ENCODE results near the gene NPHS1.
"Not testable (repeated sequence)": the region's sequence is repeated elsewhere in the genome, so short reads cannot be mapped to it uniquely, and the experiment has no call there.

Gene NPHS1

GRCh38 chr19:35816262-35816661 lies 36.0 kb downstream of the NPHS1 start:
- H3K36me3 Mint-ChIP-seq, result no peaks in the 10 kb centered on the region
- no peak for ATAC-seq
- peaks cover 54% of the 10 kb centered on the region for H3K27me3 Mint-ChIP-seq
- no peak overlapping the region for H3K27ac Mint-ChIP-seq
- H3K4me1 Mint-ChIP-seq, result no peaks in the 10 kb centered on the region
- H3K9me3 Mint-ChIP-seq, result no peaks in the 10 kb centered on the region
- H3K4me3 Mint-ChIP-seq, result no peak overlapping the region

- Mint-ChIP-seq H3K4me1 (no peaks in the 10 kb centered on the region), H3K27ac (no peak overlapping the region), H3K27me3 (peaks cover 67% of the 10 kb centered on the region), H3K4me3 (no peak overlapping the region), H3K9me3 (no peaks in the 10 kb centered on the region), H3K36me3 (no peaks in the 10 kb centered on the region)
- no peak for ATAC-seq
Measured at GRCh38 chr19:35813043-35813890, 39.0 kb downstream of the NPHS1 start.

GRCh38 chr19:35812220-35813042 lies 39.9 kb downstream of the NPHS1 start, which contains the start of gene PRODH2:
Gene PRODH2, minus strand, starts transcription at chr19:35812845. Its CDS starts 40 bp downstream, at chr19:35812805.
- no peak within 1 kb of the TSS for H3K4me3 Mint-ChIP-seq
- H3K4me1 Mint-ChIP-seq, result no peaks in the 10 kb centered on the region
- H3K36me3 Mint-ChIP-seq, result no peaks in the 10 kb centered on the region
- peak; percentile 27 for ATAC-seq
- H3K27ac Mint-ChIP-seq, result no peak within 1 kb of the TSS
- H3K9me3 Mint-ChIP-seq, result no peaks in the 10 kb centered on the region
- H3K27me3 Mint-ChIP-seq, result peaks cover 67% of the 10 kb centered on the region

- no peaks in the 10 kb centered on the region for H3K36me3 Mint-ChIP-seq
- no peaks in the 10 kb centered on the region for H3K9me3 Mint-ChIP-seq
- H3K4me1 Mint-ChIP-seq, result no peaks in the 10 kb centered on the region
- H3K27ac Mint-ChIP-seq, result no peak overlapping the region
- H3K4me3 Mint-ChIP-seq, result no peak overlapping the region
- ATAC-seq, result peak; percentile 51
- peaks cover 60% of the 10 kb centered on the region for H3K27me3 Mint-ChIP-seq
Measured at GRCh38 chr19:35811317-35812219, 40.7 kb downstream of the NPHS1 start.

GRCh38 chr19:35807633-35808032 lies 44.7 kb downstream of the NPHS1 start:
- Mint-ChIP-seq H3K4me3 (no peak overlapping the region), H3K9me3 (no peaks in the 10 kb centered on the region), H3K36me3 (no peaks in the 10 kb centered on the region), H3K27ac (no peak overlapping the region), H3K27me3 (peaks cover 46% of the 10 kb centered on the region), H3K4me1 (peaks cover 11% of the 10 kb centered on the region)
- no peak for ATAC-seq

- Mint-ChIP-seq H3K27me3 (peaks cover 35% of the 10 kb centered on the region), H3K4me3 (no peak overlapping the region), H3K27ac (no peak overlapping the region), H3K9me3 (no peaks in the 10 kb centered on the region), H3K36me3 (no peaks in the 10 kb centered on the region), H3K4me1 (peaks cover 11% of the 10 kb centered on the region)
- peak; percentile 22 for ATAC-seq
Measured at GRCh38 chr19:35806597-35806996, 45.7 kb downstream of the NPHS1 start.

- no peak overlapping the region for H3K27ac Mint-ChIP-seq
- no peaks in the 10 kb centered on the region for H3K36me3 Mint-ChIP-seq
- H3K4me1 Mint-ChIP-seq, result peaks cover 11% of the 10 kb centered on the region
- H3K4me3 Mint-ChIP-seq, result no peak overlapping the region
- no peak for ATAC-seq
- H3K27me3 Mint-ChIP-seq, result peaks cover 25% of the 10 kb centered on the region
- H3K9me3 Mint-ChIP-seq, result no peaks in the 10 kb centered on the region
Measured at GRCh38 chr19:35805526-35806102, 46.7 kb downstream of the NPHS1 start.

GRCh38 chr19:35801828-35802227 lies 50.5 kb downstream of the NPHS1 start:
- Mint-ChIP-seq H3K4me3 (no peak overlapping the region), H3K36me3 (no peaks in the 10 kb centered on the region), H3K4me1 (peaks cover 11% of the 10 kb centered on the region), H3K27ac (no peak overlapping the region), H3K9me3 (no peaks in the 10 kb centered on the region), H3K27me3 (peaks cover 34% of the 10 kb centered on the region)
- ATAC-seq, result no peak

- Mint-ChIP-seq H3K4me1 (no peaks in the 10 kb centered on the region), H3K36me3 (no peaks in the 10 kb centered on the region), H3K27me3 (peaks cover 61% of the 10 kb centered on the region), H3K4me3 (no peak overlapping the region), H3K27ac (no peak overlapping the region), H3K9me3 (no peaks in the 10 kb centered on the region)
- no peak for ATAC-seq
Measured at GRCh38 chr19:35797663-35798062, 54.6 kb downstream of the NPHS1 start.

- H3K27me3 Mint-ChIP-seq, result peaks cover 69% of the 10 kb centered on the region
- no peaks in the 10 kb centered on the region for H3K36me3 Mint-ChIP-seq
- H3K4me3 Mint-ChIP-seq, result no peak overlapping the region
- no peaks in the 10 kb centered on the region for H3K9me3 Mint-ChIP-seq
- no peak for ATAC-seq
- H3K27ac Mint-ChIP-seq, result no peak overlapping the region
- H3K4me1 Mint-ChIP-seq, result no peaks in the 10 kb centered on the region
Measured at GRCh38 chr19:35796645-35797542, 55.4 kb downstream of the NPHS1 start.

GRCh38 chr19:35795564-35795963 lies 56.7 kb downstream of the NPHS1 start:
- not testable (repeated sequence) for ATAC-seq, H3K36me3 Mint-ChIP-seq, H3K9me3 Mint-ChIP-seq, H3K4me3 Mint-ChIP-seq, H3K27ac Mint-ChIP-seq, H3K4me1 Mint-ChIP-seq
- peaks cover 77% of the 10 kb centered on the region for H3K27me3 Mint-ChIP-seq

GRCh38 chr19:35793381-35794165 lies 58.7 kb downstream of the NPHS1 start:
- Mint-ChIP-seq H3K27ac (no peak overlapping the region), H3K36me3 (no peaks in the 10 kb centered on the region), H3K4me3 (no peak overlapping the region), H3K9me3 (no peaks in the 10 kb centered on the region), H3K4me1 (no peaks in the 10 kb centered on the region), H3K27me3 (peaks cover 61% of the 10 kb centered on the region)
- no peak for ATAC-seq

- Mint-ChIP-seq H3K27me3 (peaks cover 54% of the 10 kb centered on the region), H3K36me3 (no peaks in the 10 kb centered on the region), H3K4me3 (no peak overlapping the region), H3K27ac (no peak overlapping the region), H3K9me3 (no peaks in the 10 kb centered on the region), H3K4me1 (no peaks in the 10 kb centered on the region)
- ATAC-seq, result no peak
Measured at GRCh38 chr19:35792888-35793287, 59.4 kb downstream of the NPHS1 start.

All from stimulated activated memory B cell treated with anti-CD40 and anti-IgM and Interleukin-4, amounts not matched to agents 10 μg/mL and 1 μg/mL and 100 μg/mL, for 72 hours (primary cell).